Body of pancreas (tissue), 4 donors: Measurements from ENCODE around the gene ATP1A1.

Experiments
- POLR2A ChIP-seq, 3 donors: fragments of 450-650 bp; IDR thresholded peaks; one replicate each; pipeline ENCODE4 v1.6.1; 2016; ENCODE audit warnings: antibody characterized with exemption in 3 of 3, mild to moderate bottlenecking in 2 of 3
- TF ChIP-seq, protein P1 (sequence below), 7 experiments: fragments of 450-650 bp in 4 of 7; fragments of 200-600 bp in 3 of 7; sonication (generic) in 3 of 7; IDR thresholded peaks; one replicate each; pipeline ENCODE4 v1.5.1; 2016 to 2019; ENCODE audit warnings: antibody characterized with exemption in 7 of 7

DNA sequence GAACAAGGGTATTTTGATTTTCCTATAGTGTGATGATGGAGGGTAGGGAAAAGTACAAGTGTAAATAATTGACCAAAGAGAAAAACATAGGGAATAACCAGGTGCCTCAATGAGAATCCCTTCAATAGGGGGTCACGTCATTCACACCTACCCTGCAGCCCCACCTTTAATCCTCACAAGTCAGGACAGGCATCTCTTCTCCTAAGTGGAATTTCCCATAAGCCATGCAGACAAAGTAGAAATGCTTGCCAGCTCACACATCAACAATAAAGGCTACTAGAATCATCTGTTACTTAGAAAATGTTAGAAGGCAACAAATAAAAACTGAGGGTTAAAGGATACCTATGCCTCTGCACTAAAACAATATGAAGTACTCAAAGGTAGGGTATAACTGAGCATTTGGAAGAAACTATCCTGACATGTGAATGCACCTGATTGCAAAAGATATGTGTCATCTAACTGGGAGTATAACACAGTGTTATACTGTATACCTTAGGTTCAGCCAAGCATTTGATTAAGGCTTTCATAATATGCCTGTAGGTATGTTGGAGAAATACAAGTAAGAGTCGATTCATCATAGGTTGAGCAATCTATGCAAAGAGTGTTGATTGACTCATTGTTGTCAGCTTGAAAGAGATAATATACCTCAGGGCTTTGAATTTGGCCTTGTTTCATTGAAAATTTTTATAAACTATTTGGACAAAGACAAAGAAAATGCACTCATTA is 32.4 kb upstream of the ATP1A1 start:
- TF ChIP-seq POLR2A (IDR thresholded peaks at IDR 0.05): no peak
- TF ChIP-seq, protein P1, sequence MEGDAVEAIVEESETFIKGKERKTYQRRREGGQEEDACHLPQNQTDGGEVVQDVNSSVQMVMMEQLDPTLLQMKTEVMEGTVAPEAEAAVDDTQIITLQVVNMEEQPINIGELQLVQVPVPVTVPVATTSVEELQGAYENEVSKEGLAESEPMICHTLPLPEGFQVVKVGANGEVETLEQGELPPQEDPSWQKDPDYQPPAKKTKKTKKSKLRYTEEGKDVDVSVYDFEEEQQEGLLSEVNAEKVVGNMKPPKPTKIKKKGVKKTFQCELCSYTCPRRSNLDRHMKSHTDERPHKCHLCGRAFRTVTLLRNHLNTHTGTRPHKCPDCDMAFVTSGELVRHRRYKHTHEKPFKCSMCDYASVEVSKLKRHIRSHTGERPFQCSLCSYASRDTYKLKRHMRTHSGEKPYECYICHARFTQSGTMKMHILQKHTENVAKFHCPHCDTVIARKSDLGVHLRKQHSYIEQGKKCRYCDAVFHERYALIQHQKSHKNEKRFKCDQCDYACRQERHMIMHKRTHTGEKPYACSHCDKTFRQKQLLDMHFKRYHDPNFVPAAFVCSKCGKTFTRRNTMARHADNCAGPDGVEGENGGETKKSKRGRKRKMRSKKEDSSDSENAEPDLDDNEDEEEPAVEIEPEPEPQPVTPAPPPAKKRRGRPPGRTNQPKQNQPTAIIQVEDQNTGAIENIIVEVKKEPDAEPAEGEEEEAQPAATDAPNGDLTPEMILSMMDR (IDR thresholded peaks at IDR 0.05): no peak
